ENCODE data around the gene WDR47.
"Not testable (repeated sequence)": the region's sequence is repeated elsewhere in the genome, so short reads cannot be mapped to it uniquely, and the experiment has no call there.

The WDR47 gene

GRCh38 chr1:109050228-109050995 is 8.5 kb upstream of the WDR47 start:
- DNase-seq, result no peak

GRCh38 chr1:109048335-109048734 is 6.4 kb upstream of the WDR47 start:
- no peak for DNase-seq

- no peak for DNase-seq
Measured at GRCh38 chr1:109047339-109047738, 5.4 kb upstream of the WDR47 start.

- no peak for DNase-seq
Measured at GRCh38 chr1:109046671-109047070, 4.8 kb upstream of the WDR47 start.

GRCh38 chr1:109045595-109045994 is 3.7 kb upstream of the WDR47 start:
- no peak for DNase-seq

- DNase-seq, result peak; percentile 41
Measured at GRCh38 chr1:109040989-109041620, 797 bp downstream of the WDR47 start.

- DNase-seq, result no peak
Measured at GRCh38 chr1:109040627-109040988, 1.3 kb downstream of the WDR47 start.

- DNase-seq, result no peak
Measured at GRCh38 chr1:109034382-109034781, 7.5 kb downstream of the WDR47 start.

GRCh38 chr1:109029493-109029892 is 12.4 kb downstream of the WDR47 start:
- DNase-seq, result not testable (repeated sequence)

GRCh38 chr1:109027841-109028240 is 14.1 kb downstream of the WDR47 start:
- DNase-seq, result no peak

- DNase-seq, result no peak
Measured at GRCh38 chr1:109025694-109026093, 16.2 kb downstream of the WDR47 start.

GRCh38 chr1:109024646-109025045 is 17.3 kb downstream of the WDR47 start:
- no peak for DNase-seq

GRCh38 chr1:109020693-109021257 is 21.1 kb downstream of the WDR47 start:
- no peak for DNase-seq

GRCh38 chr1:109017719-109018118 is 24.2 kb downstream of the WDR47 start:
- not testable (repeated sequence) for DNase-seq

GRCh38 chr1:109017134-109017533 is 24.8 kb downstream of the WDR47 start:
- no peak for DNase-seq

- no peak for DNase-seq
Measured at GRCh38 chr1:109011335-109011734, 30.6 kb downstream of the WDR47 start.

GRCh38 chr1:108996622-108997021 is 45.3 kb downstream of the WDR47 start:
- not testable (repeated sequence) for DNase-seq

- DNase-seq, result no peak
Measured at GRCh38 chr1:108983114-108983513, 58.8 kb downstream of the WDR47 start.

GRCh38 chr1:108976658-108977057 is 65.2 kb downstream of the WDR47 start:
- no peak for DNase-seq

GRCh38 chr1:108972951-108973350 is 69.0 kb downstream of the WDR47 start:
- DNase-seq, result no peak

- DNase-seq, result no peak
Measured at GRCh38 chr1:108969346-108969745, 72.6 kb downstream of the WDR47 start.

- peak; percentile 93 for DNase-seq
Measured at GRCh38 chr1:108963052-108963686, 78.7 kb downstream of the WDR47 start, which contains the start of gene CLCC1. CLCC1 (minus strand) TSS chr1:108963484; CDS start chr1:108950437, 13,047 bp downstream.

- peak; percentile 48 for DNase-seq
Measured at GRCh38 chr1:108962681-108963051, 79.2 kb downstream of the WDR47 start.
